ENCODE data around the gene TET1. TPM values are rescaled to one million over a fixed set of nuclear protein-coding genes. Genes with fewer than 3 reads are reported as not detected.

Gene TET1
- total and polyA plus RNA-seq, 2 of the 13 experiments (the other 11 are each of a cell fraction or from before 2014, with no cell fraction given) = 6.9 to 7.3 TPM

- TF ChIP-seq PRDM4 (CRISPR knock-in tag; IDR thresholded peaks at IDR 0.05; ENCODE audit: borderline replicate concordance) (no peak), MTA3 (CRISPR knock-in tag; IDR thresholded peaks at IDR 0.05) (no peak), FOSL1 (CRISPR knock-in tag; IDR thresholded peaks at IDR 0.05; ENCODE audit: borderline replicate concordance) (no peak), TGIF2 (CRISPR knock-in tag; IDR thresholded peaks at IDR 0.05) (no peak), ZNF138 (CRISPR knock-in tag; IDR thresholded peaks at IDR 0.05; ENCODE audit: low read depth) (no peak), AFF4 (CRISPR knock-in tag; IDR thresholded peaks at IDR 0.05) (no peak), GATAD2A (CRISPR knock-in tag; IDR thresholded peaks at IDR 0.05) (peak; percentile 78), ZNF512B (CRISPR knock-in tag; IDR thresholded peaks at IDR 0.05; ENCODE audit: borderline replicate concordance) (peak; percentile 86), IKZF1 (IDR thresholded peaks at IDR 0.05) (no peak), FOXO1 (CRISPR knock-in tag; IDR thresholded peaks at IDR 0.05) (peak; percentile 81), TCF7 (IDR thresholded peaks at IDR 0.05; ENCODE audit: low read depth) (no peak), EZH2 (conservative IDR thresholded peaks at IDR 0.05; ENCODE audit: low read depth, low read length) (no peak), ZNF598 (CRISPR knock-in tag; IDR thresholded peaks at IDR 0.05; ENCODE audit: borderline replicate concordance) (no peak), UBTF (CRISPR knock-in tag; IDR thresholded peaks at IDR 0.05) (peak; percentile 70; the same call in 1 of the 2 replicates), HOMEZ (CRISPR knock-in tag; IDR thresholded peaks at IDR 0.05; ENCODE audit: low read depth) (0 out of 2 replicates have a peak, but pooled peaks have one; percentile 53), ZNF337 (CRISPR knock-in tag; IDR thresholded peaks at IDR 0.05; ENCODE audit: borderline replicate concordance, low read depth) (peak; percentile 65; the same call in 1 of the 2 replicates)
Observed at GRCh38 chr10:68600041-68600778, 40.1 kb downstream of the TET1 start (continued).

Data from HepG2 (cell line).